Stimulated activated CD8-positive, alpha-beta memory T cell treated with anti-CD3 and anti-CD28 coated beads, Interleukin-15, amount 100 ng/mL, for 4 hours (primary cell): ENCODE data around the gene DUSP6.

ENCODE experiments used
- DNase-seq, 2 donors: peaks; one replicate each; pipeline ENCODE4 v3.0.0-alpha.2; 2020; ENCODE audit warnings: low read depth in 2 of 2

Gene DUSP6

DNA sequence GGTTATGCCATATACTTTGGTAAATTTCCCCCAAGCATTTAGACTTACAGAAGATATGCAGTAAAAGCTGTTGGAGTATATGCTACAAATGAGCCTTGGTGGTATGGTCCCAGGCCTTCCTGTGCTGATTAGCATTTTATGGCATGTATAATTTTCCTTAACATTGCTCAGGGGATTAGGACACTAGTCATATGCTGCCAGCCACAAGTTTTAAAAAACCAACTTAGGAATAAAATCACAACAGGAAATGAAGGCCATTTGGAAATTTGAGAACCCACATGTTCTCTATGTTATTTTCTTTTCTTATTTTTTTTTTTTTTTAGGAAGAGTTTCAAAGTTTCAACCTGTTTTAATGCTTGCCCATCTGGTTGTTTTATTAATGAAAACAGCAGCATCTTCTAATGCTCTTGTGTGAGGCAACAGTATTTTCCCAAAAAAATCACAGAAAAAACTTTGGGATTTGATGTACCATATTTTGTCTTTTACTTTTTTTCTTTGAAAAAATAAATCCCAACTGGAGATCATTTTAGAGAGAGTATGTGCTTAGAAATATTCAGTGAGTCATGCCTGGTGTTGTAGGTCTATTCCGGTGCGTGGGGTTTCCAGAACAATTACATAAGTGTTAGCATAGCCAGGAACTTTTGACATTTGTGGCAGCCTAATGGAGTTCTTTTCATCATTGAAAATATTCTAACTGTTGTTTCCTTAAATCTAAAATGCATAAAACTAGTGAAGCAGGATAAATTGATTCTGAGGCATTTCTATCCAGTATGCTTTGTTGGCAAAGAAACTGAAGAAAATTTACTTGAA lies 21.7 kb upstream of the DUSP6 start:
- no peak for DNase-seq

DNA sequence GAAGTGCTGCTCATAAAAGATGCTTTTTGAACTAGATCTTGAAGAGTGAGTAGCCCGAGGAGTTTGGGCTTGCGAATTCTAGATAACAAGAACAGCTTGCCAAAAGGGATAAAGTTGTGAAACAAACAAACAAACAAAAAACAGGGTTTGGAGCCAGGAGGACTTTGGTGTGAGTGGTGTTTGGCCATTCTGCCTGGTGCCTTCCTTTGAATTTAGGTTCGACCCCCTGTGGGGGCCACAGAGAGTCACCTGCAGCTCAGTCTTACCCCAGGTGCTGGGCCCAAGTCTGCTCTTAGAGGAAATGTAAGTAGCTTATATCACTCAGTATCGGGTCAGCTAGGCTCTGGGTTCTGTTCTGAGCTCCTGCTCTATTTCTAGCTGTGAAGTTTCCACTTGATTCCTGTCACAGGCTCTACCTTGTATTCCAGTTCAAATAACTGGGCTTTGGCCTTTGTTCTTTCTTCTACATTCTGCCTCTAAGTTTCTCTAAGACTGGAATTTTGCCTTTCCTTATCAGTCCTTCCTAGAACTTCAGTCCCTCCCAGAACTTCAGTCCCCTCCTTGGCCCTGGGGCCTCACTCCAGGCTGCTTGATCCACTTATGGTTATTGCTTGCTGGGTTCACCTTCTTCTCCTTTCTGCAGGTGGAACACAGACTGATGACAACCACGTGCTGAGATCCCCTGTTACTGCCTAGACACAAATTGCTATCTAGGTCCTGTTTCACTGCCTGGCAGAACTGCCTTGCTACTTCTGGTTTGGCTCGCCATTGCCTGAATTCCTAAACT lies 20.5 kb upstream of the DUSP6 start:
- no peak for DNase-seq

DNA sequence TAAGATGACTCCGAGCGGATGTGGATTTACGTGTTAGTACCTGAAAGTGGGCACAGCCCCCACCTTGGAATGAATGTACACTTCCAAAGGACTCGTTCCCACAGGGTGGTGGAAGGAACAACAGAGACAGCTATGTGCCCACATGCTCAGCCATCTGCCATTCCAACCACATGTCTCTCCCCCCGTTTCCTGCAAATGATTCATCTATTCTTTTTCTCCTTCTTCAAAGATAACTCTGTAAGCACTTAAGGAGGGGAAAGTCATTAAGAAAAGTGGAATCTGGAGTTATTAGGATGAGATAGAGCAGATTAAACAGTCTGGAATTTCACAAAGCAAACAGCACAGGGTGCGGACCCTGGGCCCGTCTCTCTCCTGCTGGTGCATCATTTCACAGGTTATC lies 18.5 kb upstream of the DUSP6 start:
- DNase-seq, result no peak

- no peak for DNase-seq
Measured at GRCh38 chr12:89370421-89370831, 18.1 kb upstream of the DUSP6 start.

- DNase-seq, result no peak
Measured at GRCh38 chr12:89369166-89369565, 16.9 kb upstream of the DUSP6 start.

GRCh38 chr12:89368391-89368790 lies 16.1 kb upstream of the DUSP6 start:
- DNase-seq, result no peak

DNA sequence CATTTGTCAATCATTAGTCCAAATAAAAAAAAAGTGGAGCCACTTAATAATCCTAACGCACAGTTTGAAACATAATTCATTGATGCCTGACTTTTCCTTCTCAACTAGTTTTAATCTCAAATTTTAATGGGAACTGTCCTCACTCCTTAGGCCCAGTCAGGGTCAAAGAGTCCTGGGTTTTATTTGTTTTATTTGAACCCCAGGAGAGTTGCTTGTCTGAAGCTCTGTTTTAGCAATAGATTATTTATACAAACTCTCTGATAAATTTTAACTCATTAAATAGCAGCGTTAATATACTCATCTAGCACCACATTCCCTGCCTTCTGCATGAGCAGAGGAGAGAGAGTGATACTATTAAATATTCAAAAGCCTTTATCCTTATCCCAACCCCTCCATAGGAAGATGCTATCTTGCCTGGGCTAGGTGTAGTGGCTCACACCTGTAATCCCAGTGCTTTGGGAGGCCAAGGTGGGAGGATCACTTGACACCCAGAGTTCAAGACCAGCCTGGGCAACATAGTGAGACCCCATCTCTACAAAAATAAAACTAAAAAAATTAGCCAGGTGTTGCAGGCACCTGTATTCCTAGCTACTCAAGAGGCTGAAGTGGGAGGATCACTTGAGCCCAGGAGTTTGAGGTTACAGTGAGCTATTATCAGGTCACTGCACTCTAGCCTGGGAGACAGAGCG lies 14.5 kb upstream of the DUSP6 start:
- DNase-seq, result no peak

DNA sequence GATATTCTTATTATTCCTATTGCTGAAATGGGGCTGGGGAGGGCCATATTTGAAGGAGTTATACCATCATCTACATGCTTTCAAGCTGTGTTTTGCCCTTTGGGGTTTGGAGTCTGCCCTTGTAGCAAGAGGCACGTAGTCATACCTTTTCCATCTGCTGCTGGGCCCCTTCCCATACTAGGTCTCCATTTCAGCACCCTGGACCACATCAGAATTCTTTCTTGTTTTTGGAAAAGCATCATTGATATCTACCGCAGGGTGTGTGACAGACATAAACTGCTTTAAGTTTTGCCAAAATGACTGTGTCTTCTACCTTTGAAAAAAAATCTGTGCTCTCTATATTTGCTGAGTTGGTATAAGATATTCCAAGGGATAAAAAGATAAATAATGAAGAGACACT lies 12.3 kb upstream of the DUSP6 start:
- DNase-seq, result no peak

GRCh38 chr12:89364058-89364457 lies 11.8 kb upstream of the DUSP6 start:
- no peak for DNase-seq

GRCh38 chr12:89363582-89363981 lies 11.3 kb upstream of the DUSP6 start:
- DNase-seq, result no peak

DNA sequence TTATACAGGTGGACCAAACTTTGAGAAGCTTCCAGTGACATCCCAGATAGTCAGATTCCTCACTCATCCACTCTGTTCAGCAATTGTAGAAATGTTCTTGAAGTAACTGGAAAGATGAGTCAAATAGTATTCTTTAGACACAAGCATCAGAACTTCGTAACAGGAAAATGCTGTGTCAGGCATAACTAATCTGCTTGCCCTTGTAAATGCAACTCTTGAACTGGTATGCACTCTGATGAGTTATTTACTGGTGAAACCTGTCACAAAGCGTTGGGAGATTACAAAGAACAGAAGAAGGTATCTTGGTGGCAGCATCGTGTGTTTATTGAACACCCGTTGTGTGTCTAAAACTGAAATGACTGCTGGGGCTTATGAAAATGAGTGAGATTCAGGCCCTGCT lies 10.8 kb upstream of the DUSP6 start:
- DNase-seq, result no peak

DNA sequence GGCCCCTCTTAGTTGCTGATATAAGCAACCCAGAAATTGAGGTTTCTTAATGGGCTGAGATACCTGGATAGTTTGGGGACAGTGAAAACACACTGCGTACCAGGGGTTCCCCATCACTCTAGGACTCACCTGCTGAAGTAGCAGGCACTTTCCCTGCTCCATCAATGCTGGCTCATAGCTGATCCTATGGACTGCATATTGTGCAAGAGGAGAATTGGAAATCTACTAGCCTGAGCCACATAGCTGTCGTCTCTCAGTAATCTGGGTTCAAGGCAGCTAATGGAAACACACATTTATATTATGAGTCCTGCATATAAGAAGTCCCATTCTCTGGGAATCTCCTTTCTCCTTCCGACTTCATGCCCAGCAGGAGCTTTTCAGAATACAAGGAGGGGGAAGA lies 7.3 kb upstream of the DUSP6 start:
- DNase-seq, result no peak

GRCh38 chr12:89358805-89359204 lies 6.5 kb upstream of the DUSP6 start:
- DNase-seq, result no peak

GRCh38 chr12:89357297-89357730 lies 5.0 kb upstream of the DUSP6 start:
- DNase-seq, result no peak

DNA sequence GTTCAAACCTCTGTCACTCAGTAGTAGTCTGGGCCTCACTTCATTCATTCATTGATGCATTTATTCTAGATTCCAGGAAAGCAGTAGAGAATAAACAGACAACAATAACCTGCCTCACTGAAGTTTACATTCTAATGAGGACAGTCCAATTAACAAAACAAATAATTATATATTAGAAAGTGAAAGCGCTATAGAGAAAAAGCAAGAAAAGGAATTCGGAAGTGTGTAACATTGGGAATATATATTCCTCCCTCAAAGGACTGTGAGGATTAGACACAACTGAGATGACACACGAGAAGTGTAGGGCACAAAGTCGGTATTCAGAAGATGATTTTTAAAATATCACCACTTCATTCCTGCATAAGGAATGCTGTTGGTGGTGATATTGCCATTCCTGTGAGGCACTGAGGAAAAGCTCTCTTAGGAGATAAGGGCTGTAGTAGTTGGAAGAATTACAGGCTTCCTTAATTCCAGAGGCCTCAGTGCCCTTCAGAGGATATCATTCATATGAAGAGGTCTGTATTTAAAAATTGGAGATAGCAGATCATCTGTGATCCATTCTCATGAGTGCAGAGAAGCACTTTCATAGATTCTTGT lies 3.9 kb upstream of the DUSP6 start:
- no peak for DNase-seq

- DNase-seq, result no peak
Measured at GRCh38 chr12:89355243-89356068, 3.2 kb upstream of the DUSP6 start.

- no peak for DNase-seq
Measured at GRCh38 chr12:89354612-89355067, 2.3 kb upstream of the DUSP6 start.

GRCh38 chr12:89353823-89354611 lies 1.7 kb upstream of the DUSP6 start:
- peak in 1 of 2 donors; percentile 39 for DNase-seq

DNA sequence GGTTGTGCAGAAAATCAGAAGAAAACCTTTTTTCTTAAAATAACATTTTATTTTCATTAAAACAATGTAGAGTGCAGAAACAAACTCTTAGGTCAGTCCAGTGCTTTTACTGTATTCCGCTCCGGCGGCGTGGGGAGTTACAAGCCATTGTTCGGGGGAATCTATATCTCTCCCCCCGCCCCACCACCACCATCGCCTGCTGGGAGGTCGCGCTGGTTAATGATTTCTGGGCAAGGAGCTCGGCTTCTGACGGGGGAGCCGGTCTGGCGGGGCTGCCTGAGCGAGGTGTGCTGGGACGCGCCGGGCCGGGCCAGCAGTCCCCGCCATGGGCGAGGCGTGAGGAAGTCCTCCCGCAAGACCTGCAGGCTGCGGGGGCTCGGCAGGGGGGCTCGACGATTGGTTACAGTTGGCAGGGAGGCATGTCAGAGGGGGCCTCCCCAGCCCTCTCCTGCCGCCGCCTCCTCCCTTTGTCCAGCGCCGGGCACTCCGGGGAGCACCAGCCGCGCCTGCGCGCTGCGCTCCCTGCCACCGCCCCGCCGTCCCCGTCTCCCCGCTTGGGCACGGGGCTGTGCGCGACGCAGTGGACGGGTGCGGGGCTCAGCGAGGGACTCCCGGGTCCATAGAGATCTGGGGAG lies 1.0 kb upstream of the DUSP6 start:
- DNase-seq, result no peak

- DNase-seq, result no peak
Measured at GRCh38 chr12:89352242-89352491, 134 bp downstream of the DUSP6 start.
